Erythroblast (primary cell): ENCODE data around the gene MYO15B.

Experiments used
- GATA1 ChIP-seq: IDR thresholded peaks from 2 replicates; pipeline ENCODE4 v1.6.1; 2011; ENCODE audit warnings: low read depth, mild to moderate bottlenecking, control low read depth, low read length, moderate library complexity
- POLR2A ChIP-seq: IDR thresholded peaks from 2 replicates; pipeline ENCODE4 v1.6.1; 2011; ENCODE audit warnings: mild to moderate bottlenecking, low read length

- TF ChIP-seq POLR2A (no peak), GATA1 (no peak)
These were observed 62.1 kb downstream of the MYO15B start for GRCh38 chr17:75649687-75650086.
